ENCODE results near the gene DIPK1A.

Gene DIPK1A

DNA sequence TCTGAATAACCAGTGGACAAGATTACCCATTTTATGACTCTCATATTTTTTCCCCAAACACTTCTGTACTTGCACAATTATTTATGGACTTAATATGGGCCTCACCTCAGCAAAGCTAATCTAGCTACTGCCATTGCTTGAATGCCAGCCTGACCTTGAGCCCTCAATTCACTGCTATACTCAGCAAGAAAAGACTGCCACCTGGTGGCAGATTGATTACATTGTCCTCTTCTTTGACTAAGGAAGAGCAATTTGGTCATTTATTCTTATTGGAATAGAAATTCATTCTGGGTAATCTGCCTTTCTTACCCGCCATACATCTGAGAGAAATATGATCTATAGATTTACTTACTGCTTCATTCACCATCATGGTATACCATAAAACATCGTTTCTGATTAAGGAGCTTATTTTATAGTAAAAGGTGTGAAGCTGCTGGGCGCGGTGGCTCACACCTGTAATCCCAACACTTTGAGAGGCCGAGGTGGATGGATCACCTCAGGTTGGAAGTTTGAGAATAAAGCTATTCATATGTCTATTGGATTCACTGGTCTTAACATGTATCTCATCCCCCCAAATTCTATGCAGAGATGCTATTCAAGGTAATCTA, 32.9 kb upstream of the DIPK1A start:
- H3K27me3 ChIP-seq (ENCODE audit: control insufficient read depth, insufficient read depth, low read length): no peaks in the 10 kb centered on the region
- H3K36me3 ChIP-seq (ENCODE audit: control insufficient read depth, low read depth, low read length): no peaks in the 10 kb centered on the region
- no peak overlapping the region for H3K27ac ChIP-seq (ENCODE audit: low read length)
- no peaks in the 10 kb centered on the region for H3K4me1 ChIP-seq (ENCODE audit: control insufficient read depth, low read depth, low read length)
- H3K4me3 ChIP-seq (ENCODE audit: low read length): no peak overlapping the region
- H3K9me3 ChIP-seq (ENCODE audit: control insufficient read depth, low read depth, low read length): no peaks in the 10 kb centered on the region
- no peak overlapping the region for H3K9ac ChIP-seq (ENCODE audit: low read length)

DNA sequence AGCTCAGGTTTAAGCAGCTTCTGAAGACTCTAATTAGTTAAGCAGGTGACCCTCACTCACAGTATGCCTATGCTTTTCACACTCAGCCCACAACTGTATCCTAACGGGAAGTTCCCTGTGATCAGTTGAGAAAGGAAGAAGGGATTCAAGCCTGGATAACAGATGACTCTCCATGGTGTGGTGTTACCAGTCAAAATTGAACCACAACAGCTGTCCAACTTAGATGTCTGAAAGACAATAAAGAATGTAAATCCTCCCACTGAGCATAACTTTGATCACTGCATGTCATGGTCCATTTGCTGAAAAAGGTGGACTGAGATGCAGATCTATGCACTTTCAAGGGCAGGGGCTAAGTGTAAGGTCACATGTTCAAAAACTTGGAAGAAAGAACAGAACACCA, 32.3 kb upstream of the DIPK1A start:
- Histone ChIP-seq H3K9ac (ENCODE audit: low read length) (no peak overlapping the region), H3K27ac (ENCODE audit: low read length) (no peak overlapping the region), H3K4me1 (ENCODE audit: control insufficient read depth, low read depth, low read length) (no peaks in the 10 kb centered on the region), H3K9me3 (ENCODE audit: control insufficient read depth, low read depth, low read length) (no peaks in the 10 kb centered on the region), H3K27me3 (ENCODE audit: control insufficient read depth, insufficient read depth, low read length) (no peaks in the 10 kb centered on the region), H3K36me3 (ENCODE audit: control insufficient read depth, low read depth, low read length) (no peaks in the 10 kb centered on the region), H3K4me3 (ENCODE audit: low read length) (no peak overlapping the region)

DNA sequence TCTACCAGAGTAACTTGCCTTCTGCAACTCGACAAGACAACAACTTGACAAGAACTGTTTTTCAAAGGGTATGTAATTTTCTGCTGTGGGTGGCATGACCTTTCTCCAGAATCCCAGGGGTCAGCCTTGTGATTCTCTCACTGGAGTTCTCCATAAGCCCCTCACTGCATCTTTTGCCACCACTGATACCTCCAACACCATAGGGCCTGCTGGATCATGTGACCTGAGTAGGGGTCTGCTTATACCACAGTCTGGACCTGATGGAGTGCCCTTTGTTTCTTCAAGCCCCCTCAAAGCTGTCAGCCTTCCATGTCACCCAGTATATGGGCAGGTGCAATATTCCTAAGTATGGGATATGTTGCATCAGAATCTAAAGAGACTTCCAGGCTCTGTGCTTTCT, 31.6 kb upstream of the DIPK1A start:
- Histone ChIP-seq H3K4me3 (ENCODE audit: low read length) (no peak overlapping the region), H3K9ac (ENCODE audit: low read length) (no peak overlapping the region), H3K36me3 (ENCODE audit: control insufficient read depth, low read depth, low read length) (no peaks in the 10 kb centered on the region), H3K4me1 (ENCODE audit: control insufficient read depth, low read depth, low read length) (no peaks in the 10 kb centered on the region), H3K27me3 (ENCODE audit: control insufficient read depth, insufficient read depth, low read length) (no peaks in the 10 kb centered on the region), H3K27ac (ENCODE audit: low read length) (no peak overlapping the region), H3K9me3 (ENCODE audit: control insufficient read depth, low read depth, low read length) (no peaks in the 10 kb centered on the region)

DNA sequence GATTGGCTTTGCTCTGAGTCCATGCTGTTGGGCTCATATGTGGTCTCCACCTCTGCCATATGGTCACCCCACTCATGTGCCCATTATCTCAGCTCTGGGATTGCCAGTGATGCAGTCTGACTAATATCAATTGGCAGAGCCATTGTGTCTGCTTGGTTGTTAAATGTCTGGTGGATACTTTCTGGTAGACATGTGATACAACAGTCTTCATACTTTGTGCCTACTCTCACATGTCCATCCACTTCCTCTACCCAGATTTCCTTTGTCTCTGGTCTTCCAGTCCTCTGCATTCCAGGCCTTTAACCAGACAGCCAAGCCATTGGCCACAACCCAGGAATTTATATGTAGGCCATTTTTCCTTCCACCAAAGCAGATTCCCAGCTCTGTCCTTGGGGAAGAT, 30.8 kb upstream of the DIPK1A start:
- Histone ChIP-seq H3K4me3 (ENCODE audit: low read length) (no peak overlapping the region), H3K9ac (ENCODE audit: low read length) (no peak overlapping the region), H3K27me3 (ENCODE audit: control insufficient read depth, insufficient read depth, low read length) (no peaks in the 10 kb centered on the region), H3K9me3 (ENCODE audit: control insufficient read depth, low read depth, low read length) (no peaks in the 10 kb centered on the region), H3K4me1 (ENCODE audit: control insufficient read depth, low read depth, low read length) (no peaks in the 10 kb centered on the region), H3K27ac (ENCODE audit: low read length) (no peak overlapping the region), H3K36me3 (ENCODE audit: control insufficient read depth, low read depth, low read length) (no peaks in the 10 kb centered on the region)

DNA sequence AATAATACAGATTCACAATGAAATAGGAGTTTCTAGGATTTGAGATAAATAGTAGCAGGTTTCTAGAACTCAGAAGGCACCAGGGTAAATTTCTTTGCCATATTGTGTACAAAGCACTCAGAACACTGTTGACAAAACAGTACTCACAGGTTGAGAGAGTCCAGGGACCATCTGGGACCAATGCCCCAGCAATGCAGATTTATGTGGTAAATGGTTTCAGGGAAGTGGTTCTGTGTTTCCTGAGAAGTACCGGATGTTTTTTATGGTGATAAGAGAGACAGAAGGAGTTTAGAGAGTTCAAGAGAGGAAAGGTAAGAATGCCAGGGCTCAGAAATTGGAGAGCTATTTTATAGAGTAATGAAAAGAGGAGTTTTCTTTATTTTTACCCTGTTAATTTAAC, 29.6 kb upstream of the DIPK1A start:
- Histone ChIP-seq H3K27me3 (ENCODE audit: control insufficient read depth, insufficient read depth, low read length) (no peaks in the 10 kb centered on the region), H3K27ac (ENCODE audit: low read length) (no peak overlapping the region), H3K9ac (ENCODE audit: low read length) (no peak overlapping the region), H3K4me3 (ENCODE audit: low read length) (no peak overlapping the region), H3K4me1 (ENCODE audit: control insufficient read depth, low read depth, low read length) (no peaks in the 10 kb centered on the region), H3K9me3 (ENCODE audit: control insufficient read depth, low read depth, low read length) (no peaks in the 10 kb centered on the region), H3K36me3 (ENCODE audit: control insufficient read depth, low read depth, low read length) (no peaks in the 10 kb centered on the region)

DNA sequence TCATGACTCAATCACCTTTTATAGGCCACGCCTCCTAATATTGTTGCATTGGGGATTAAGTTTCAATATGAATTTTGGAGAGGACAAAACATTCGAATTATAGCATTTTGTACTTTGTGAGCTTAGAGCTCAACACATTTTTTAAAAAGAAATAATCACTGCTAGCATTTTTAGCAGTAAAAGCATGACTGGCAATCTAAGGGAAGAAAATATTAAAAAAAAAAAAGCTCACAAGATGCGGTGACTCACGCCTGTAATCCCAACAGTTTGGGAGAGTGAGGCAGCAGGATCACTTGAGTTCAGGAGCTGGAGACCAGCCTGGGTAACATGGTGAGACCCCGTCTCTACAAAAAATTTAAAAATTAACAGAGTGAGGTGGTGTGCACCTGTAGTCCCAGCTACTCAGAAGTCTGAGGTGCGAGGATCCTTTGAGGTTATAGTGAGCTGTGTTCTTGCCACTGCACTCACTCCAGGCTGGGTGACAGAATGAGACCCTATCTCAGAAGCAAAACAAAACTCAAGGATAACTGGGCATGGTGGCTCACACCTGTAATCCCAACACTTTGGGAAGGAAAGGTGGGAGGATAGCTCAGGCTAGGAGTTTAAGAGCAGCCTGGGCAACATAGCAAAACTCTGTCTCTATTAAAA, 28.8 kb upstream of the DIPK1A start:
- Histone ChIP-seq H3K9ac (ENCODE audit: low read length) (no peak overlapping the region), H3K4me1 (ENCODE audit: control insufficient read depth, low read depth, low read length) (no peaks in the 10 kb centered on the region), H3K27ac (ENCODE audit: low read length) (no peak overlapping the region), H3K27me3 (ENCODE audit: control insufficient read depth, insufficient read depth, low read length) (no peaks in the 10 kb centered on the region), H3K36me3 (ENCODE audit: control insufficient read depth, low read depth, low read length) (no peaks in the 10 kb centered on the region), H3K9me3 (ENCODE audit: control insufficient read depth, low read depth, low read length) (no peaks in the 10 kb centered on the region), H3K4me3 (ENCODE audit: low read length) (no peak overlapping the region)

DNA sequence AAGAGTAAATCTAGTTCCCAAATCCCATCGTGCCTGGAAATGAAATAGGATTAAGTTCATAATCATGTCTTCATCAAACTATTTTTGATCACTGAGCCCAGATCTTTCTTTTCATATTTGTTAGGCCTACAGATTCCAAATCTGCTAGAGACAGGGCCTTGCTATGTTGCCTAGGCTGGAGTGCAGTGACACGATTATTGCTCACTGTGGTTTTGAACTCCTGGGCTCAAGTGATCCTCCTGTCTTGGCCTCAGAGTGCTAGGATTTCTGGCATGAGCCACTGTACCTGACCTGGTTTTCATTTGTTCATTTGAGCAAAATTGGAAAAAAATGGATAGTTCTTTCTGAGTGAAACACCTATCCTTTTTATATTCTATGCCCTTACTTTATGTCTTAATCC, 28.0 kb upstream of the DIPK1A start:
- Histone ChIP-seq H3K27ac (ENCODE audit: low read length) (no peak overlapping the region), H3K27me3 (ENCODE audit: control insufficient read depth, insufficient read depth, low read length) (no peaks in the 10 kb centered on the region), H3K36me3 (ENCODE audit: control insufficient read depth, low read depth, low read length) (no peaks in the 10 kb centered on the region), H3K9me3 (ENCODE audit: control insufficient read depth, low read depth, low read length) (no peaks in the 10 kb centered on the region), H3K4me3 (ENCODE audit: low read length) (no peak overlapping the region), H3K9ac (ENCODE audit: low read length) (no peak overlapping the region), H3K4me1 (ENCODE audit: control insufficient read depth, low read depth, low read length) (no peaks in the 10 kb centered on the region)

DNA sequence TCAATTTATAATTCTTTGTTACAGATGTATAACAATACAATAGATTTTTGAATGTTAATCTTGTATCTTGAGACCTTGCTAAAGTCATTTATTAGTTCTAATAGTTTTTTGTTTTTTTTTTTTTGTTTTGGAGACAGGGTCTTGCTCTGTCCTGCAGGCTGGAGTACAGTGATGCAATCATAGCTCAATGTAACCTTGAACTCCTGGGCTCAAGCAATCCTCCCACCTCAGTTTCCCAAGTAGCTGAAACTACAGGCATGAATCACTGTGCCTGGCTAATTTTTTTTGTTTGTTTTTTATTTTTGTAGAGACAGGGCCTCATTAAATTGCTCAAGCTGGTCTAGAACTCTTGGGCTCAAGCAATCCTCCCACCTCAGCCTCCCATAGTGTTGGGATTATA, 26.2 kb upstream of the DIPK1A start:
- Histone ChIP-seq H3K9ac (ENCODE audit: low read length) (no peak overlapping the region), H3K27ac (ENCODE audit: low read length) (no peak overlapping the region), H3K27me3 (ENCODE audit: control insufficient read depth, insufficient read depth, low read length) (no peaks in the 10 kb centered on the region), H3K4me1 (ENCODE audit: control insufficient read depth, low read depth, low read length) (no peaks in the 10 kb centered on the region), H3K9me3 (ENCODE audit: control insufficient read depth, low read depth, low read length) (no peaks in the 10 kb centered on the region), H3K36me3 (ENCODE audit: control insufficient read depth, low read depth, low read length) (no peaks in the 10 kb centered on the region), H3K4me3 (ENCODE audit: low read length) (no peak overlapping the region)

DNA sequence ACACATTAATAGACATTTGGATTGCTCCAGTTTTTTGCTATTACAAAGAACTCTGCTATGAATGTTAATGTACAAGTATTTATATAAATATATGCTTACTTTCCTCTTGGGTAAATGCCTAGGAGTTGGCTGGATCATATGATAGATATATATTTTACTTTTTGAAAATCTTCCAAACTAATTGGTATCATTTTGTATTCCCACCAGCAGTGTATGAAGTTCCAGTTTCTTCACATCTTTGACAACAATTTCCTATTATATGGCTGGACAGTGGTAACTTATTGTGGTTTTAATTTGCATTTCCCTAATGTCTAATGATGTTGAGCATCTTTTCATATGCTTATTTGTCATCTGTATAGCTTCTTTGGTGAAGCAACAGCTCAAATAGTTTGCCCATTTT, 23.8 kb upstream of the DIPK1A start:
- Histone ChIP-seq H3K36me3 (ENCODE audit: control insufficient read depth, low read depth, low read length) (no peaks in the 10 kb centered on the region), H3K27me3 (ENCODE audit: control insufficient read depth, insufficient read depth, low read length) (no peaks in the 10 kb centered on the region), H3K9me3 (ENCODE audit: control insufficient read depth, low read depth, low read length) (no peaks in the 10 kb centered on the region), H3K9ac (ENCODE audit: low read length) (no peak overlapping the region), H3K4me1 (ENCODE audit: control insufficient read depth, low read depth, low read length) (no peaks in the 10 kb centered on the region), H3K27ac (ENCODE audit: low read length) (no peak overlapping the region), H3K4me3 (ENCODE audit: low read length) (no peak overlapping the region)

DNA sequence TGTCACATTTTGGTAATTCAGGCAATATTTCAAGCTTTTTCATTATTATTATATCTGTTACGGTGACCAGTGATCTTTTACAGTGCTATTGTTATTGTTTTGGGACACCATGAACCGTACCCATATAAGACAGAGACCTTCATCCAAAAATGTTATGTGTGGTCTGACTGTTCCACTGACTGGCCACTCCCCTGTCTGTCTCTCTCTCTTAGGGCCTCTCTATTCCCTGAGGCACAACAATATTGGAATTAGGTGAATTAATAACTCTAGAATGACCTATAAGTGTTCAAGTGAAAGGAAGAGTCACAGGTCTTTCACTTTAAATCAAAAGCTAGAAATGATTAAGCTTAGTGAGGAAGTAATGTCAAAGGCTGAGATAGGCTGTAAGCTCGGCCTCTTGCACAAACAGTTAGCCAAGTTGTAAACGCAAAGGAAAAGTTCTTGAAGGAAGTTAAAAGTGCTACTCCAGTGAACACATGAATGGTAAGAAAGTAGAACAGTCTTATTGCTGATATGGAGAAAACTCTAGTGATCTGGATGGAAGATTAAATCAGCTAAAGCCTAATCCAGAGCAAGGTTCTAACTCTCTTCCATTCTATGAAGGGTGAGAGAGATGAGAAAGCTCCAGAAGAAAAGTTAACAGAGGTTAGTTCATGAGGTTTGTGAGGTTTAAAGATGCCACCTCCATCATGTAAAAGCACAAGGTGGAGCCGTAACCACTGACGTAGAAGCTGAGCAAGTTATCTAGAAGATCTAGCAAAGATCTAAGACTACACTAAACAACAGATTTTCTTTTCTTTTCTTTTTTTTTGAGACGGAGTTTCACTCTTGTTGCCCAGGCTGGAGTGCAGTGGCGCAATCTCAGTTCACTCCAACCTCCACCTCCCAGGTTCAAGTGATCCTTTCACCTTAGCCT, 19.7 kb upstream of the DIPK1A start:
- Histone ChIP-seq H3K9ac (ENCODE audit: low read length) (no peak overlapping the region), H3K27me3 (ENCODE audit: control insufficient read depth, insufficient read depth, low read length) (no peaks in the 10 kb centered on the region), H3K36me3 (ENCODE audit: control insufficient read depth, low read depth, low read length) (no peaks in the 10 kb centered on the region), H3K27ac (ENCODE audit: low read length) (no peak overlapping the region), H3K4me3 (ENCODE audit: low read length) (no peak overlapping the region), H3K9me3 (ENCODE audit: control insufficient read depth, low read depth, low read length) (no peaks in the 10 kb centered on the region), H3K4me1 (ENCODE audit: control insufficient read depth, low read depth, low read length) (no peaks in the 10 kb centered on the region)

DNA sequence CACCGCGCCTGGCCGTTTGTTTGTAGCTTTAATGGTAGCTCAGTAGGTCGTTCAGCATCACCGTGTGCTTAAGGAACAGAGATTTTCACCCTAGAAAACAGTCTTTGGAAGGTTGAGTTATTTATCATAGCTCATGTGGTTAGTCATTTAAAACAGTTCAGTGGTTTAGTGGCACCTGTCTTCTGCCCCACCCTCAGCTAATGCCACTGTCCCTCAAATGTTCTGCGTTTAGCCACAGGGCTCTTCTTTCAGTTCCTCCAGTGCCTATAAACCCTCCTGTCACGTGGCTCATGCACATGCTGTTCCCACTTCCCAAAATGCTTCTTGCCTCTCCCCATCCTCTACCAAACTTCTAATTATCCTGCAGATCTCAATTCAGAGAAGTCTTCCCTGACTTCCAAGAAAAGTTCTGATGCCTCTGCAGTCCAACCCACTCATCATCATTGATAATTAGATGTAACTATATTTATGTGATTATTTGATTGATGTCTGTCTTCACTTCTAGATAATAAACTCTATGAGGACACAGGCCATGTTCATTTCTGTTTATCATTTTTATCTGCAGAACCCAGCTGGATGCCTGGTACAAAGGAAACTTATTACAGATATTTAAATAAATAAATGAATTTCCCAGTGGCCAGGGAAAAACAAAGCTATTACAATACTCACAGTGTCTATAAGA, 14.4 kb upstream of the DIPK1A start:
- Histone ChIP-seq H3K27me3 (ENCODE audit: control insufficient read depth, insufficient read depth, low read length) (peaks cover 6% of the 10 kb centered on the region), H3K36me3 (ENCODE audit: control insufficient read depth, low read depth, low read length) (no peaks in the 10 kb centered on the region), H3K9ac (ENCODE audit: low read length) (no peak overlapping the region), H3K4me3 (ENCODE audit: low read length) (no peak overlapping the region), H3K4me1 (ENCODE audit: control insufficient read depth, low read depth, low read length) (no peaks in the 10 kb centered on the region), H3K27ac (ENCODE audit: low read length) (no peak overlapping the region), H3K9me3 (ENCODE audit: control insufficient read depth, low read depth, low read length) (no peaks in the 10 kb centered on the region)
